ENCODE measurements around the gene RHCE.
"Not testable (repeated sequence)": the region's sequence is repeated elsewhere in the genome, so short reads cannot be mapped to it uniquely, and the experiment has no call there.

Gene RHCE

DNA sequence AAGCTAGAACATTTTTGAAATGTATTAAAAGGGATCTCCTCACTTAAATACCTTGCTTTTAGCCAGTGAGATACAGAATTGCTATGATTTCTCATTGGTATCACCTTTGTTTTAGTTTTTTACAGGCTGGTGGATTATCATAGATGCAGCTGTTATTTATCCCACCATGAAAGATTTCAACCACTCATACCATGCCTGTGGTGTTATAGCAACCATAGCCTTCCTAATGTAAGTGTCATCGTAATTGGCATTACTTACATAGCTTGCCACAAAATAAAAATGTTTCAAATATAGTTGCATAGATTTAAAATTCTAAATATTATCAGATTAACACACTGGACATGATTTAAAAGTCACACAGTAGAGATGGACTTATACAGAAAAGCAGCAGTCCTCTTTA, 77.8 kb downstream of the RHCE start:
- DNase-seq (ENCODE audit: low spot score): no peak

- no peak for DNase-seq (ENCODE audit: low spot score)
These were observed 78.9 kb downstream of the RHCE start for GRCh38 chr1:25341746-25342145.

DNA sequence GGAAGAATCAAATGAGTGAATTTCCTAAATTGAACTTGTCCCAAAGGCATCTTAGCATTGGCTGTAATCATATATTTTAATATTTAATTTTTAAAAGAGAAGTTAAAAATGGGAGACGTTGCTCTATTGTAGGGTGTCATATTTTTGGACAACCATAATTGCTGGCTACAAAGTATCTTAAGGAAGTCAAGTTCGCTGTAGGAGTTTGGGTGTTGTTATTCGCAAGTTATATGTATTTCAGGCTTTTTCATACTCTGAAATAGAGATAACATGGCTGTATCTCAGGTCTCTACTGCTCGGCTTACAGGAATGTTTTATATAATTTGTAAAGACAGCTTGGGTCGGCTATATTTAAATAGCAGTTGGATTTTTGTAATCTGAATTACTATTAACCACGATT, 81.6 kb downstream of the RHCE start:
- no peak for DNase-seq (ENCODE audit: low spot score)

DNA sequence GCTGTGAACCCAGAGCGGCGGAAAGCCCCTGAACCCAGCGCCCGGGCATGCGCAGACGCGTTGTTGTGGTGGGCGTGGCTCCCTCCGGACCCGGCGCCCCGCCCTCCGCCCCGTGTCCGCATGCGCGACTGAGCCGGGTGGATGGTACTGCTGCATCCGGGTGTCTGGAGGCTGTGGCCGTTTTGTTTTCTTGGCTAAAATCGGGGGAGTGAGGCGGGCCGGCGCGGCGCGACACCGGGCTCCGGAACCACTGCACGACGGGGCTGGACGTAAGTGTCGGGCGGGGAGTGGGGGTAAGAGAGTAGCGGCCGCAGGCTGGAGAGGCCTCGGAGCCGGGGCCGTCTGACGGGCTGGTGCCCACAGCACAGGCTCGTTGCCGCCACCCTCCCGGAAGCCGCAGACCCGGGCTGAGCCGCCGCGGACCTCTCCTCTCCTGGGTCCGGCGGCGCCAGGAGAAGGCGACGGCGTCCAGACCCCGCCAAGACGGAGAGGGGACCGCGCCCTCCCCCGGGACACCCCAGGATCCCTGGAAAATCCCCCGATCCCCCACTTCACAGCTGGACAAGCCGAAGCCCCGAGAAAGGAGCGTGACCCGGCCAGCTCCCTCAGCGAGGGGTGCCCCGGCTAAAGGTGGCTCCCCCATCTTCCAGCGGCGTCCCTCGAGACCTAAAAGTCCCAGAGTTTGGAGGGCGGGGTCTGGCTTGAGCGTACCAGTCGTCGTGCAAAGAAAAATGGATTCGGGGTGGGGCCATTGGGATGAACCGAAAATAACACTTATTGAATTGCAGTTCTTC, 82.2 kb downstream of the RHCE start, which contains the start of gene TMEM50A:
TSS of gene TMEM50A (plus strand) at position 147 of the 794 bp plus-strand sequence. CDS start 2,153 bp downstream, outside the sequence.
- DNase-seq (ENCODE audit: low spot score): peak; percentile 90

DNA sequence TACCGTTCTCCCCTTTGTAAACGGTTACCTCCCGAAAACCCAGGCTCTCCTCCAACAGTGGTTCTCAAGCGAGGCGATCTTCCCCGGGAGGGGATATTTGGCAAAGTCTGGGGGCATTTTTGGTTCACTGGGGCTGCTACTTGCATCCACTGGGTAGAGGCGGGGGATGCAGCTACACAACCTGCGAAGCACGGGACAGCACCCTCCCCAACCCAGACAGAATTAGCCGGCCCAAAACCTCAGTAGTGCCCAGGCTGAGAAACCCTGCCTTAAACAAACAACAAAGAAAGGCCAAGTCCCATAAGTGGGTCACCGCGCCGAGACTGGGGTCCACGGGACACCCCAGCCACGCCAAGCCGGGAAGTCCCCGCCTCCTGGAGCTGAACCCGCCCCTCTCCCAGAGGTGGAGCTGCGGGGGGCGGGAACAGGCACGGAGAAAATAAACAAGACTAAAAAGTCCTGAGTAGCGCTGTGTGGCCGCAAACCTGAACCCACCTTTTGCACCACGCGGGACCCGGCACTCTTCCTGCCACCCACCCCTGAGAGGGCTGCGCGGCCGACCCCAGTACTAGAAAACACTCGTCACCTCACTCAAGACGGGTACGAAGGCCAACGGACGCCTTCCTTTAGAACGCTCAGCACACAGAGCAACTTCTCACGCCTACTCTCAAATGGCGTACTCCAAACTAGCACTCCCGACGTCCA, 83.0 kb downstream of the RHCE start:
- DNase-seq (ENCODE audit: low spot score): not testable (repeated sequence)

GRCh38 chr1:25336922-25337354, 83.7 kb downstream of the RHCE start:
- DNase-seq (ENCODE audit: low spot score): not testable (repeated sequence)

- not testable (repeated sequence) for DNase-seq (ENCODE audit: low spot score)
These were observed 90.7 kb downstream of the RHCE start for GRCh38 chr1:25329950-25330349.

- not testable (repeated sequence) for DNase-seq (ENCODE audit: low spot score)
These were observed 91.3 kb downstream of the RHCE start for GRCh38 chr1:25329336-25329735.

DNA sequence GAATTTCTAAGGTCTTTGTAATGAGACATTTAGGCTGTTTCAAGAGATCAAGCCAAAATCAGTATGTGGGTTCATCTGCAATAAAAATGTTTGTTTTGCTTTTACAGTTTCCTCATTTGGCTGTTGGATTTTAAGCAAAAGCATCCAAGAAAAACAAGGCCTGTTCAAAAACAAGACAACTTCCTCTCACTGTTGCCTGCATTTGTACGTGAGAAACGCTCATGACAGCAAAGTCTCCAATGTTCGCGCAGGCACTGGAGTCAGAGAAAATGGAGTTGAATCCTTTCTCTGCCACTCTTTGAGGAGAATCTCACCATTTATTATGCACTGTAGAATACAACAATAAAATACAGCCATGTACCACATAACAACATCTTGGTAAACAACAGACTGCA, 91.8 kb downstream of the RHCE start:
- not testable (repeated sequence) for DNase-seq (ENCODE audit: low spot score)

GRCh38 chr1:25327864-25328790, 92.5 kb downstream of the RHCE start:
- not testable (repeated sequence) for DNase-seq (ENCODE audit: low spot score)

DNA sequence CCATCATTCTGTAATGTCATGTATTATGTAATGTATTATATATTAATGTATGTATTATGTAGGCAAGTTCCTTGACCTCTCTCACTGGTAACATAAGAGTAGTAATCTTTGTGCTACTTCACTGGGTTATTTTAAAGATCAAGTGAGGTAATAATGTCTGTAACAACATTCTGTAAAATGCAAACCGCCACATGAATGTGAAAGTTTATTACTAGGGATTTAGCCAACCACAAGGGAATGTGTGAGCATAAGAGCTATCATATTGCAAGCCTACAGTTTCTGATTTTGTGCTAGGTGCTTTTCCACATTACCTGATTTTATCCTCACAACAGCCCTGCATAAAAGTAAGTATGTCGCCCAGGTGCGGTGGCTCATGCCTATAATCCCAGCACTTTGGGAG, 96.2 kb downstream of the RHCE start:
- DNase-seq (ENCODE audit: low spot score): not testable (repeated sequence)

GRCh38 chr1:25322127-25322526, 98.5 kb downstream of the RHCE start:
- DNase-seq (ENCODE audit: low spot score): not testable (repeated sequence)

DNA sequence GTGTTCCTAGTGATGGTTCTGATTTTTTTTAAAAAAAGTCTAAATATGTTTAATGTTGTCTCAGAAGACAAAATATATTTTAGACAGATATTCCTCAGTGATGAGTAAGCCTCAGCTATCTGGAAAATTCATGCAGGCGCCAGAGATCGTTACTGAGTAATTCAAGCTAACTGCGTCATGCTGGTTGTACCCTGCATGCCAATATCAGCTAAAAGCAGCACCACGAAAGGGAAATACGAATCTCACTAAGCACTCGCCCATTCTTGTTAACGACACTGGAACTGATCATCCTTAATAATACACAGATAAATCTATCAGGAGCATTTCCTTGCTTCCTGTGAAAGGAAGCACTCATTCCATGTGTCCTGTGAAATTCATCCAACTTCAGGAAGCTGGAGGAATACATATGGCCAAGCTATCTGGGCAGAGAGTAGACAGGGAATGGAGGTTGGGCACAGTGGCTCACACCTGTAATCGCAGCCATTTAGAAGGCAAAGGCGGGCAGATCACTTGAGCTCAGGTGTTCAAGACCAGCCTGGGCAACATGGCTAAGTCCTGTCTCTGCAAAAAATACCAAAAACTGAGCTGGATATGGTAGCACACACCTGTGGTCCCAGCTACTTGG, 100.2 kb downstream of the RHCE start:
- DNase-seq (ENCODE audit: low spot score): not testable (repeated sequence)

DNA sequence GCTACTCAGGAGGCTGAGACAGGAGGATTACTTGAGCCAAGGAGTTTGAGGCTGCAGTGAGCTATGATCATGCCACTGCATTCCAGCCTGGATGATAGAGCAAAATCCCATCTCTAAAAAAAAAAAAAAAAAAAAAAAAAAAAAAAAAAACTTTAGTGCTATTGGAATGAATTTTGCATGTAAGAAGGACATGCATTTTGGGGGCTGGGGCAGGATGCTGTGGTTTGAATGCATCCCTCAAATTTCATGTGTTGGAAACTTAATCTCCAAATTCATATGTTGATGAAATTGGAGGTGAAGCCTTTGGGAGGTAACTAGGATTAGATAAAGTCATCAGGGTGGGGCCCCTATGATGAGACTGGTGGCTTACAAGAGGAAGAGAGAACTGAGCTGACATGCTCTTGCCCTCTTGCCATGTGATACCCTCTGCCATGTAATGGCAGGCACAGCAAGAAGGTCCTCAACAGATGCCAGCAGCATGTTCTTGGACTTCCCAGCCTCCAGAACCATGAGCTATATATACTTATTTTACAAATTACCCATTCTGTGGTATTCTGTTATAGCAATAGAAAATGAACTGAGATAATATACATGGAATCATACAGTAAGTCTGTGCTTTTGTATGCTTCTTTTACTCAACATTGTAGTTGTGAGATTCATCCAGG, 107.7 kb downstream of the RHCE start:
- DNase-seq (ENCODE audit: low spot score): not testable (repeated sequence)
